Muscle layer of duodenum (tissue), 2 donors: Measurements from ENCODE around the gene TNFRSF8.

ENCODE experiments used
- H3K27ac ChIP-seq: one replicate; pipeline ENCODE4 v1.7.0; 2013; ENCODE audit warnings: mild to moderate bottlenecking, low read length
- H3K27me3 ChIP-seq: one replicate; pipeline ENCODE4 v1.7.0; 2013; ENCODE audit warnings: low read depth, mild to moderate bottlenecking, control low read depth, low read length
- H3K36me3 ChIP-seq, 2 donors: one replicate each; pipeline ENCODE4 v1.7.0; 2013; ENCODE audit warnings: low read length in 2 of 2, control low read depth in 1 of 2, mild to moderate bottlenecking in 1 of 2; ENCODE audit not compliant: insufficient read depth in 2 of 2, control insufficient read depth in 1 of 2
- H3K4me1 ChIP-seq, 2 donors: one replicate each; pipeline ENCODE4 v1.7.0; 2013; ENCODE audit warnings: low read length in 2 of 2, mild to moderate bottlenecking in 2 of 2, control low read depth in 1 of 2, moderate library complexity in 1 of 2; ENCODE audit not compliant: insufficient read depth in 2 of 2, control insufficient read depth in 1 of 2
- H3K4me3 ChIP-seq, 2 donors: one replicate each; pipeline ENCODE4 v1.7.0; 2013; ENCODE audit warnings: low read length in 2 of 2, low read depth in 1 of 2, mild to moderate bottlenecking in 1 of 2
- H3K9me3 ChIP-seq, 2 donors: one replicate each; pipeline ENCODE4 v1.7.0; 2013; ENCODE audit warnings: low read length in 2 of 2, control low read depth in 1 of 2, mild to moderate bottlenecking in 1 of 2; ENCODE audit not compliant: control insufficient read depth in 1 of 2
- donor health status: healthy.

TNFRSF8 gene

GRCh38 chr1:12067900-12068821, 5.1 kb downstream of the TNFRSF8 start:
- Histone ChIP-seq H3K36me3 (no peaks in the 10 kb centered on the region), H3K9me3 (no peaks in the 10 kb centered on the region), H3K27ac (peak overlapping the region; percentile 43), H3K4me3 (no peak overlapping the region), H3K27me3 (peaks cover 16% of the 10 kb centered on the region), H3K4me1 (peaks cover 0 to 6% of the 10 kb centered on the region in 2 donors)

- no peak overlapping the region for H3K27ac ChIP-seq
These were observed 6.6 kb downstream of the TNFRSF8 start for GRCh38 chr1:12069623-12070244.

GRCh38 chr1:12071892-12072291, 8.8 kb downstream of the TNFRSF8 start:
- no peak overlapping the region for H3K4me3 ChIP-seq
- no peaks in the 10 kb centered on the region for H3K27me3 ChIP-seq
- H3K9me3 ChIP-seq, result no peaks in the 10 kb centered on the region
- no peaks in the 10 kb centered on the region for H3K36me3 ChIP-seq
- H3K27ac ChIP-seq, result no peak overlapping the region
- H3K4me1 ChIP-seq, result no peaks in the 10 kb centered on the region

More at GRCh38 chr1:12069623-12070244, 6.6 kb downstream of the TNFRSF8 start:
- no peaks in the 10 kb centered on the region for H3K36me3 ChIP-seq
- no peaks in the 10 kb centered on the region for H3K4me1 ChIP-seq
- H3K27me3 ChIP-seq, result peaks cover under 1% of the 10 kb centered on the region
- no peaks in the 10 kb centered on the region for H3K9me3 ChIP-seq
- H3K4me3 ChIP-seq, result no peak overlapping the region

- no peaks in the 10 kb centered on the region for H3K36me3 ChIP-seq
- H3K4me1 ChIP-seq, result no peaks in the 10 kb centered on the region
- H3K4me3 ChIP-seq, result no peak overlapping the region
- no peak overlapping the region for H3K27ac ChIP-seq
- no peaks in the 10 kb centered on the region for H3K9me3 ChIP-seq
- no peaks in the 10 kb centered on the region for H3K27me3 ChIP-seq
These were observed 9.6 kb downstream of the TNFRSF8 start for GRCh38 chr1:12072741-12073140.

- no peak overlapping the region for H3K4me3 ChIP-seq
- H3K27ac ChIP-seq, result no peak overlapping the region
- H3K9me3 ChIP-seq, result no peaks in the 10 kb centered on the region
- no peaks in the 10 kb centered on the region for H3K27me3 ChIP-seq
- H3K4me1 ChIP-seq, result no peaks in the 10 kb centered on the region
- H3K36me3 ChIP-seq, result no peaks in the 10 kb centered on the region
These were observed 10.7 kb downstream of the TNFRSF8 start for GRCh38 chr1:12073796-12074195.

GRCh38 chr1:12075195-12076114, 12.4 kb downstream of the TNFRSF8 start:
- H3K4me3 ChIP-seq, result no peak overlapping the region
- no peaks in the 10 kb centered on the region for H3K27me3 ChIP-seq
- H3K9me3 ChIP-seq, result no peaks in the 10 kb centered on the region
- no peaks in the 10 kb centered on the region for H3K36me3 ChIP-seq
- no peak overlapping the region for H3K27ac ChIP-seq
- no peaks in the 10 kb centered on the region for H3K4me1 ChIP-seq

- no peaks in the 10 kb centered on the region for H3K4me1 ChIP-seq
- H3K27me3 ChIP-seq, result no peaks in the 10 kb centered on the region
- H3K4me3 ChIP-seq, result no peak overlapping the region
- H3K9me3 ChIP-seq, result no peaks in the 10 kb centered on the region
- no peaks in the 10 kb centered on the region for H3K36me3 ChIP-seq
- H3K27ac ChIP-seq, result no peak overlapping the region
These were observed 13.4 kb downstream of the TNFRSF8 start for GRCh38 chr1:12076425-12077005.

GRCh38 chr1:12078575-12078937, 15.5 kb downstream of the TNFRSF8 start:
- Histone ChIP-seq H3K27me3 (no peaks in the 10 kb centered on the region), H3K36me3 (no peaks in the 10 kb centered on the region), H3K4me1 (no peaks in the 10 kb centered on the region), H3K9me3 (peaks cover 0 to 4% of the 10 kb centered on the region in 2 donors), H3K27ac (no peak overlapping the region), H3K4me3 (no peak overlapping the region)

- H3K27ac ChIP-seq, result no peak overlapping the region
- peaks cover 0 to 4% of the 10 kb centered on the region in 2 donors for H3K9me3 ChIP-seq
- H3K4me1 ChIP-seq, result no peaks in the 10 kb centered on the region
- H3K27me3 ChIP-seq, result no peaks in the 10 kb centered on the region
- no peaks in the 10 kb centered on the region for H3K36me3 ChIP-seq
- no peak overlapping the region for H3K4me3 ChIP-seq
These were observed 16.1 kb downstream of the TNFRSF8 start for GRCh38 chr1:12078938-12079861.

GRCh38 chr1:12080156-12080555, 17.1 kb downstream of the TNFRSF8 start:
- no peaks in the 10 kb centered on the region for H3K27me3 ChIP-seq
- H3K4me1 ChIP-seq, result no peaks in the 10 kb centered on the region
- no peak overlapping the region for H3K4me3 ChIP-seq
- no peaks in the 10 kb centered on the region for H3K36me3 ChIP-seq
- peaks cover 0 to 4% of the 10 kb centered on the region in 2 donors for H3K9me3 ChIP-seq
- no peak overlapping the region for H3K27ac ChIP-seq
